ENCODE measurements around the gene ARPC5.

Gene ARPC5

GRCh38 chr1:183602510-183602909, 33.1 kb downstream of the ARPC5 start:
- Mint-ChIP-seq H3K36me3 (ENCODE audit: insufficient read depth) (no peaks in the 10 kb centered on the region), H3K27me3 (peaks cover 7% of the 10 kb centered on the region), H3K4me3 (no peak overlapping the region), H3K4me1 (peaks cover 4% of the 10 kb centered on the region), H3K27ac (ENCODE audit: low read depth) (no peak overlapping the region), H3K9me3 (no peaks in the 10 kb centered on the region)
- DNase-seq (ENCODE audit: low spot score in 2 of 2) (no peak), ATAC-seq (replicated peaks; ENCODE audit: extremely low read depth, poor library complexity, severe bottlenecking) (no peak)

DNA sequence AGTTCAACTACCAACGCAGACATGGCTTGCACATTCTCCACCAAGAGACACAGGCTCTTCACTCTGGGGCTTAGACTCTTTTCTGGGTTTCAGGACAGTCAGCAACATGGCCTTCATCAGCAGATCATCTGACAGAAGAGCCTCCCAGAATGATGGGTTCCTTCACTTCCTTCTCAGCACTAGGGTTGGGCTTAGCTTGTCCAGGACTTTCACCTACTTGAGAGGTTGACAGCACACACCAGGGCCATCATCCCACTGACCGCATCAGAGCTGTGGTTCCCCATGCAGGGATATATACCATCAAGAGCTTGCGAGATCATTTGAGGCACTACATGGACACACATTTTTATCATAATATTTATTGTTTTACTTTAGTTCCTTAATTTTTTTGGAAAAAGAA, 34.9 kb downstream of the ARPC5 start:
- Mint-ChIP-seq H3K27ac (ENCODE audit: low read depth) (no peak overlapping the region), H3K9me3 (no peaks in the 10 kb centered on the region), H3K4me3 (no peak overlapping the region), H3K27me3 (peaks cover 7% of the 10 kb centered on the region), H3K4me1 (peaks cover 4% of the 10 kb centered on the region), H3K36me3 (ENCODE audit: insufficient read depth) (no peaks in the 10 kb centered on the region)
- DNase-seq (ENCODE audit: low spot score in 2 of 2) (no peak), ATAC-seq (replicated peaks; ENCODE audit: extremely low read depth, poor library complexity, severe bottlenecking) (no peak)

GRCh38 chr1:183600136-183600535, 35.4 kb downstream of the ARPC5 start:
- ATAC-seq (replicated peaks; ENCODE audit: extremely low read depth, poor library complexity, severe bottlenecking) (no peak), DNase-seq (ENCODE audit: low spot score in 2 of 2) (no peak)
- Mint-ChIP-seq H3K4me3 (no peak overlapping the region), H3K4me1 (peaks cover 4% of the 10 kb centered on the region), H3K27me3 (peaks cover 7% of the 10 kb centered on the region), H3K36me3 (ENCODE audit: insufficient read depth) (no peaks in the 10 kb centered on the region), H3K27ac (ENCODE audit: low read depth) (no peak overlapping the region), H3K9me3 (no peaks in the 10 kb centered on the region)

- H3K4me1 Mint-ChIP-seq, result peaks cover 4% of the 10 kb centered on the region
- H3K9me3 Mint-ChIP-seq, result no peaks in the 10 kb centered on the region
- H3K27ac Mint-ChIP-seq (ENCODE audit: low read depth), result no peak overlapping the region
- H3K36me3 Mint-ChIP-seq (ENCODE audit: insufficient read depth), result no peaks in the 10 kb centered on the region
- H3K4me3 Mint-ChIP-seq, result no peak overlapping the region
- no peaks in the 10 kb centered on the region for H3K27me3 Mint-ChIP-seq
- DNase-seq (ENCODE audit: low spot score in 2 of 2) (no peak), ATAC-seq (replicated peaks; ENCODE audit: extremely low read depth, poor library complexity, severe bottlenecking) (no peak)
Observed at GRCh38 chr1:183598386-183598785, 37.2 kb downstream of the ARPC5 start.

- DNase-seq (ENCODE audit: low spot score in 2 of 2) (no peak), ATAC-seq (replicated peaks; ENCODE audit: extremely low read depth, poor library complexity, severe bottlenecking) (no peak)
- no peaks in the 10 kb centered on the region for H3K9me3 Mint-ChIP-seq
- H3K27ac Mint-ChIP-seq (ENCODE audit: low read depth), result no peak overlapping the region
- no peak overlapping the region for H3K4me3 Mint-ChIP-seq
- no peaks in the 10 kb centered on the region for H3K36me3 Mint-ChIP-seq (ENCODE audit: insufficient read depth)
- H3K27me3 Mint-ChIP-seq, result no peaks in the 10 kb centered on the region
- peaks cover 4% of the 10 kb centered on the region for H3K4me1 Mint-ChIP-seq
Observed at GRCh38 chr1:183597656-183598347, 37.8 kb downstream of the ARPC5 start.

DNA sequence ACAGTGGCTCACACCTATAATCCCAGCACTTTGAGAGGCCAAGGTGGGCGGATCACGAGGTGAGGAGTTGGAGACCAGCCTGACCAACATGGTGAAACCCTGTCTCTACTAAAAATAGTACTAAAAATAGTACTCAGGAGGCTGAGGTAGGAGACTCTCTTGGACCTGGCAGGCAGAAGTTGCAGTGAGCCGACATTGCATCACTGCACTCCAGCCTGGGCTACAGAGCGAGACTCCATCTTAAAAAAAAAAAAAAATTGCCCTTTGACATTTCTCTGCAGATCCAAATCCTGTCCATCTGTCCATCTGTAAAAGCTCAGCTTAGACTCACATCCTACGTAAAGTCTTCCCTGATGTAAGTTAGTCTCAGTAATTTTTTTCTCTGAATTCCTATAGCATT, 39.1 kb downstream of the ARPC5 start:
- Mint-ChIP-seq H3K9me3 (no peaks in the 10 kb centered on the region), H3K4me1 (peaks cover 4% of the 10 kb centered on the region), H3K27ac (ENCODE audit: low read depth) (no peak overlapping the region), H3K27me3 (no peaks in the 10 kb centered on the region), H3K36me3 (ENCODE audit: insufficient read depth) (no peaks in the 10 kb centered on the region), H3K4me3 (no peak overlapping the region)
- ATAC-seq (replicated peaks; ENCODE audit: extremely low read depth, poor library complexity, severe bottlenecking) (no peak), DNase-seq (ENCODE audit: low spot score in 2 of 2) (no peak)

- peaks cover 9% of the 10 kb centered on the region for H3K4me1 Mint-ChIP-seq
- ATAC-seq (replicated peaks; ENCODE audit: extremely low read depth, poor library complexity, severe bottlenecking) (no peak), DNase-seq (ENCODE audit: low spot score in 2 of 2) (no peak)
- no peak overlapping the region for H3K27ac Mint-ChIP-seq (ENCODE audit: low read depth)
- H3K4me3 Mint-ChIP-seq, result no peak overlapping the region
- H3K27me3 Mint-ChIP-seq, result no peaks in the 10 kb centered on the region
- H3K36me3 Mint-ChIP-seq (ENCODE audit: insufficient read depth), result no peaks in the 10 kb centered on the region
- no peaks in the 10 kb centered on the region for H3K9me3 Mint-ChIP-seq
Observed at GRCh38 chr1:183595537-183595936, 40.0 kb downstream of the ARPC5 start.

DNA sequence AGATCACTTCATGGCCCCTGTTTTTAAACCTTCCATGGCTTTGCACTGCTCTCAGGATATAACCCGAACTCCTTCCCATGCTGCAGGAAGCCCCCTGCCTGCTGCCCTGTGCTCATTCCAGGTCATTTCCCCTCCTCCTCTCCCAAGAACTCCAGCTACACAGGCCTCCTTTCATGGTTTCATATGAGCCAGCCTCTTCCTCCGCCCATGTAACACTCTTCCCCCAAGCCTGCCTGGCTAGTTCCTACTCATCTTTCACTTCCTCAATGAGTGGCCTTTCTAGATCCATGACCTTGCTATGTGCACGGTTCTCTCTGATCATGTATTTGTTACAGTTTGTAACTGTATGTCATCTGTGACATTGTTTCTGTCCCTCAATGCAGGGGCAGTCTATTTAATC, 42.2 kb downstream of the ARPC5 start:
- ATAC-seq (replicated peaks; ENCODE audit: extremely low read depth, poor library complexity, severe bottlenecking) (no peak), DNase-seq (ENCODE audit: low spot score in 2 of 2) (no peak)
- Mint-ChIP-seq H3K4me1 (peaks cover 21% of the 10 kb centered on the region), H3K27me3 (no peaks in the 10 kb centered on the region), H3K27ac (ENCODE audit: low read depth) (no peak overlapping the region), H3K36me3 (ENCODE audit: insufficient read depth) (no peaks in the 10 kb centered on the region), H3K4me3 (no peak overlapping the region), H3K9me3 (no peaks in the 10 kb centered on the region)

DNA sequence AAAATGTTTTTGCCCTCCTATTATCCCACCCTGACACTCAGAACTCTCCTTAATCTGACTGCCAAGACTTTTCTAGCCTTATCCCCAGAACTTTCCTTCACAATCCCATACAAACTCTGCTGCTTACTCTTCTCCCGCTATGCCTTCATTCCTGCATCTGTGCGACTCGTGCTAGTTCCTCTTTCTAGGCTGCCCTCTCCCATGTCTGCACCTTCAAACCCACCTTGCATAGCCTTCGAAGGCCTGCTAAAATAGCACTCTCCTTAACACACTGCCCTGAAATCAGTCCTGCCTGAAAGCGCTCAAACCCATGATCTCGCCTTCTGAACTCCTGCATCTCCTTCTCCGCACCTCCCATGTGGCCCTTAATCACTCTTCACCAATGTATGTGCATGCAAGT, 42.9 kb downstream of the ARPC5 start:
- H3K4me1 Mint-ChIP-seq, result peaks cover 19% of the 10 kb centered on the region
- ATAC-seq (replicated peaks; ENCODE audit: extremely low read depth, poor library complexity, severe bottlenecking), result no peak
- no peaks in the 10 kb centered on the region for H3K36me3 Mint-ChIP-seq (ENCODE audit: insufficient read depth)
- no peaks in the 10 kb centered on the region for H3K9me3 Mint-ChIP-seq
- no peak overlapping the region for H3K4me3 Mint-ChIP-seq
- H3K27ac Mint-ChIP-seq (ENCODE audit: low read depth), result no peak overlapping the region
- DNase-seq (ENCODE audit: low spot score in 2 of 2), result no peak
- H3K27me3 Mint-ChIP-seq, result no peaks in the 10 kb centered on the region

DNA sequence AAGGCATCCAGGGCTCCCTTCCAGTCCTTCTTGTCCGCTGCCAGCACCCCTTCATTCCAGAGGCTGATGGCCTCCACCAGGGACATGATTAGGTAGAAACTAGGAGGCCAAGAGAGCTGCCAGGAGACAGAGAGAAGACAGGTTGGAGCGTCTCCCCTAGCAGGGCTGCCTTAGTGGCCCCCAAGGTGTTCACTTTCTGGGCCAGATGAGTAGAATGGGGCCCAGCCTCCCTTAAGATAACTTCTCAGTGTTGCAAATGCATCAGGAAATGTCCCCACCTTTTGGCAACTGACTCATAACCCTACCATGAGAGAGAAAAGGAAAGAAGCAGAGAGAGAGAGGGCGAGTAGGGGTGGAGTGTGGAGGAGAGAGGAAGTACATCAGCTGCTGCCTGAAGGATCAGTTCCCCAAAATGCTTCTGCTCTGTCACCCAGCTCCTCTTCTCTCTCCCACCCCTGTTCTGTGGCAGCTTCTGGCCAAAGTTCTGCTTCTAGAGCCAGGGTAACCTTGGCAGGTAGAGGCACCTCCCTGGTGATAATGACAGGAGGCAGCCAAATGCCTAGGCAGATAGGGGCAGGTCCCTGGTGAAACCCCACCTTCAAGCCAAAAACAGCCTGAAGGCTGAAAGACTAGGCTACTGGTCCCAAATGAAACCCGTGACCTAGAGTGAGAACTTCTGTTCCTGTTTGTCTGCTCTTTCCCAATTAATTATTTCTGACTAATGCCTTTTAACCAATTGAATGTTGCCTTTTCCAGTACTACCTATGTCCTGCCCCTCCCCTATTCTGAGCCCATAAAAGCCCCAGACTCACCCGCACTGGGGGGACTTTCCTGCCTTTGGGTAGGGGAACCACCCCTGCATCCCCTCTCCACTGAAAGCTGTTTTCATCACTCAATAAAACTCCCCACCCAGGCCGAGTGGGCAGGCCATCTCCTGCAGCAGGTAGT, 45.1 kb downstream of the ARPC5 start, which contains the start of gene NCF2:
Gene NCF2 (minus strand): TSS at position 216 of the 948 bp plus-strand sequence. CDS start 130 bp downstream, at position 86.
- H3K9me3 Mint-ChIP-seq, result no peaks in the 10 kb centered on the region
- ATAC-seq (replicated peaks; ENCODE audit: extremely low read depth, poor library complexity, severe bottlenecking) (peak; percentile 68), DNase-seq (ENCODE audit: low spot score in 2 of 2) (no peak)
- peak within 1 kb of the TSS; percentile 54 for H3K4me3 Mint-ChIP-seq
- H3K36me3 Mint-ChIP-seq (ENCODE audit: insufficient read depth), result peaks cover 2% of the 10 kb centered on the region
- H3K27me3 Mint-ChIP-seq, result no peaks in the 10 kb centered on the region
- H3K27ac Mint-ChIP-seq (ENCODE audit: low read depth), result peak within 1 kb of the TSS; percentile 77
- H3K4me1 Mint-ChIP-seq, result peaks cover 19% of the 10 kb centered on the region

DNA sequence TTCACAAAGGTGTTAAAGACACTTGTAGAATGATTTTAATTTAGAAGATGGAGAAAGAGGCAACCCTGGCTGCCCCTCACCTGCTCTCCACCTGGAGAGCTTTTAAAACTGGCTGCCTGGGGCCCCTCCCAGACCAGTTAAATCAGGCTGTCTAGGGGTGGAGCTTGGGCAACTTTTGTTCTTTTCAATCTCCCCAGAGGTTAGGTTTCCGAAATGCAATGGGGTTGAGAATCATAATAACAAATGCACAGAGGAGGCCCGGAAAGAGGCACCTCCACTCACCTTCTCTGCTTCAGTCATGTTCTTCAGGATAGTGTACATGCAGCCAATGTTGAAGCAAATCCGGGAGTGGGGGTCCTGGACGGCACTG, 45.7 kb downstream of the ARPC5 start:
- DNase-seq (ENCODE audit: low spot score in 2 of 2) (no peak), ATAC-seq (replicated peaks; ENCODE audit: extremely low read depth, poor library complexity, severe bottlenecking) (no peak)
- Mint-ChIP-seq H3K36me3 (ENCODE audit: insufficient read depth) (peaks cover 4% of the 10 kb centered on the region), H3K4me3 (peak overlapping the region; percentile 54), H3K4me1 (peaks cover 19% of the 10 kb centered on the region), H3K27ac (ENCODE audit: low read depth) (peak overlapping the region; percentile 77), H3K9me3 (no peaks in the 10 kb centered on the region), H3K27me3 (no peaks in the 10 kb centered on the region)

DNA sequence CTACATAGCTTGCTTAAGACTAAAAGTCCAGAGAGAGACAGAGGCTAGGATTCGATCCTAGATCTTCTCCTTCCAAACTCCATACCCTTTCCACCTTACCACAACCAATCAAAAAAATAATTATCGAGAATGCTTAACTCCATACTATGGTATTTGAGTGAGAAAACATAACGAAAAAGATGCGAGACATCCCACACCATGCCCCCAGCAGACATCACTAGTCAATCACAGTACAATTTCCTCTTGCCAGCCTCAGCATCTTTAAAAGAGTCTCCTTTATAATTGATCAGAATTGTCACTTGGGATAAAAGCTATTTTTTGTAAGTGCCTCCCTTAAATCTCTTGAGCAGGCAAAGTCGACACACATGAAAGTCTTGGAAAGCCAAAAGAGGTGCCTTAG, 46.2 kb downstream of the ARPC5 start:
- peak overlapping the region; percentile 29 for H3K27ac Mint-ChIP-seq (ENCODE audit: low read depth)
- DNase-seq (ENCODE audit: low spot score in 2 of 2) (no peak), ATAC-seq (replicated peaks; ENCODE audit: extremely low read depth, poor library complexity, severe bottlenecking) (no peak)
- H3K4me3 Mint-ChIP-seq, result no peak overlapping the region
- no peaks in the 10 kb centered on the region for H3K27me3 Mint-ChIP-seq
- H3K4me1 Mint-ChIP-seq, result peaks cover 19% of the 10 kb centered on the region
- H3K9me3 Mint-ChIP-seq, result no peaks in the 10 kb centered on the region
- peaks cover 4% of the 10 kb centered on the region for H3K36me3 Mint-ChIP-seq (ENCODE audit: insufficient read depth)

DNA sequence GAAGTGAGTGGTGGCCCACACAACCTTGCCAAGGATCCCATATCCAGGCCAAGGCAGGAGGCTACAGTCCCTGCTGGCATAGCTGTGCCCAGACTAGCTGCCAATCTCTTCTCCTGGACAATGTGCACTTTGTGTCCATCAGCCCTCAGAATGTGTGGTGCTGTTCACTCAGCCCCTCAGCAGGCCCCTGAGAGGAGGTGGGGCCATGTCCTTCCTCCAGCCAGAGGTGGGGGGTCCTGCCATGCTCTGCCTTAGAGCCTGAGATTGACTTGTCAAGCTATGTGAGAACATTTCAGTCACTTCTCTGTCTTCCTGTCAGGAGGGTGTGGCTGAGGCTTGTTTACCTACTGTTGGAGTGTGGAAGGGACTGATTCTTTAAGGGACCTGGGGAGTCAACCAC, 46.8 kb downstream of the ARPC5 start:
- peaks cover 19% of the 10 kb centered on the region for H3K4me1 Mint-ChIP-seq
- no peak overlapping the region for H3K4me3 Mint-ChIP-seq
- H3K27ac Mint-ChIP-seq (ENCODE audit: low read depth), result peak overlapping the region; percentile 29

More for the DNA sequence above, 46.8 kb downstream of the ARPC5 start:
- Mint-ChIP-seq H3K27me3 (no peaks in the 10 kb centered on the region), H3K36me3 (ENCODE audit: insufficient read depth) (peaks cover 4% of the 10 kb centered on the region), H3K9me3 (no peaks in the 10 kb centered on the region)
- no peak for DNase-seq (ENCODE audit: low spot score in 2 of 2)
- no peak for ATAC-seq (replicated peaks; ENCODE audit: extremely low read depth, poor library complexity, severe bottlenecking)

Measured in central memory CD8-positive, alpha-beta T cell (primary cell).